Measurements from ENCODE around the gene USE1. TPM values are rescaled to one million over a fixed set of nuclear protein-coding genes. Genes with fewer than 3 reads are reported as not detected.

USE1 gene
- total RNA-seq, 4 donors from 2014 or later = 21.4 to 36.0 (median 27.4) TPM

DNA sequence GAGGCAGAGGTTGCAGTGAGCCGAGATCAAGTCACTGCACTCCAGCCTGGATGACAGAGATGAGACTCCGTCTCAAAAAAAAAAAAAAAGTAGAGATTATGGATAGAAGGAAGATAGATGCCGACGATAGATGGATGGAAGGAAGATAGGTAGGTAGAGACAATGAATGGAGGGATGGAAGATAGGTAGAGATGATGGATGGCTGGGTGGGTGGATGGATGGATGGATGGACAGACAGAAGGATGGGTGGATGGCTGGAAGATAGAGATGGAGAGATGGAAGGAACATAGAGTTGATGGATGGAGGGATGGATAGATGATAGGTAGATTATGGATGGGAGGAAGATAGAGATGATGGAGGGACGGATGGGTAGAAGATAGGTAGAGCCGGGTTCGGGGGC, 18.5 kb upstream of the USE1 start:
- H3K27me3 ChIP-seq = no peaks in the 10 kb centered on the region
- no peak overlapping the region for H3K27ac ChIP-seq
- no peaks in the 10 kb centered on the region for H3K9me3 ChIP-seq
- intact Hi-C loops (cut with DNase I) = no loop called here
- peaks cover 37 to 57% of the 10 kb centered on the region in 2 donors for H3K36me3 ChIP-seq
- TF ChIP-seq, protein P1, sequence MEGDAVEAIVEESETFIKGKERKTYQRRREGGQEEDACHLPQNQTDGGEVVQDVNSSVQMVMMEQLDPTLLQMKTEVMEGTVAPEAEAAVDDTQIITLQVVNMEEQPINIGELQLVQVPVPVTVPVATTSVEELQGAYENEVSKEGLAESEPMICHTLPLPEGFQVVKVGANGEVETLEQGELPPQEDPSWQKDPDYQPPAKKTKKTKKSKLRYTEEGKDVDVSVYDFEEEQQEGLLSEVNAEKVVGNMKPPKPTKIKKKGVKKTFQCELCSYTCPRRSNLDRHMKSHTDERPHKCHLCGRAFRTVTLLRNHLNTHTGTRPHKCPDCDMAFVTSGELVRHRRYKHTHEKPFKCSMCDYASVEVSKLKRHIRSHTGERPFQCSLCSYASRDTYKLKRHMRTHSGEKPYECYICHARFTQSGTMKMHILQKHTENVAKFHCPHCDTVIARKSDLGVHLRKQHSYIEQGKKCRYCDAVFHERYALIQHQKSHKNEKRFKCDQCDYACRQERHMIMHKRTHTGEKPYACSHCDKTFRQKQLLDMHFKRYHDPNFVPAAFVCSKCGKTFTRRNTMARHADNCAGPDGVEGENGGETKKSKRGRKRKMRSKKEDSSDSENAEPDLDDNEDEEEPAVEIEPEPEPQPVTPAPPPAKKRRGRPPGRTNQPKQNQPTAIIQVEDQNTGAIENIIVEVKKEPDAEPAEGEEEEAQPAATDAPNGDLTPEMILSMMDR (IDR thresholded peaks at IDR 0.05) = no peak
- TF ChIP-seq POLR2A (IDR thresholded peaks at IDR 0.05) = no peak
- 95 to 96% methylated on average over 7 of the region's 7 CpGs for WGBS, 2 donors
- no peak overlapping the region for H3K4me3 ChIP-seq (replicated peaks in 1 of 3)
- no peak for DNase-seq
- no peaks in the 10 kb centered on the region for H3K4me1 ChIP-seq

DNA sequence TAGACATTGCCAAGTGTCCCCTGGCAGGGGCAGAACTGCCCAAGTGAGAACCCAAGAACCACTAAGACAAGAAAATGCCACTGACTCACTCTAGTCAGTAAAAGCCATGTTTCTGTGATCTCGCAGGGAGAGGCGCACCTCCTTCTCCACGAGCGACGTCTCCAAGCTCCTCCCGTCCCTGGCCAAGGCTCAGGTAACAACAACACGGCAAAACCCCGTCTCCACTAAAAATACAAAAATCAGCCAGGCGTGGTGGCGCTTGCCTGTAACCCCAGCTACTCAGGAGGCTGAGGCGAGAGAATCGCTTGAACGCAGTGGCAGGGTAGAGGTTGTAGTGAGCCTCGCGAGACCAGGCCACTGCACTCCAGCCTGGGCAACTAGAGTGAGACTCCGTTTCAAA, 17.5 kb upstream of the USE1 start:
- no peak for TF ChIP-seq POLR2A (IDR thresholded peaks at IDR 0.05)
- TF ChIP-seq, protein P1 (IDR thresholded peaks at IDR 0.05) = no peak
- no peaks in the 10 kb centered on the region for H3K9me3 ChIP-seq
- WGBS, 2 donors = 53 to 56% methylated on average over 11 to 16 of the region's 16 CpGs
- H3K4me3 ChIP-seq (replicated peaks in 1 of 3) = no peak overlapping the region
- peaks cover 39 to 56% of the 10 kb centered on the region in 2 donors for H3K36me3 ChIP-seq
- H3K27ac ChIP-seq = no peak overlapping the region
- H3K27me3 ChIP-seq = no peaks in the 10 kb centered on the region
- no peaks in the 10 kb centered on the region for H3K4me1 ChIP-seq
- DNase-seq = peak; percentile 83
- intact Hi-C loops (cut with DNase I) = no loop called here

DNA sequence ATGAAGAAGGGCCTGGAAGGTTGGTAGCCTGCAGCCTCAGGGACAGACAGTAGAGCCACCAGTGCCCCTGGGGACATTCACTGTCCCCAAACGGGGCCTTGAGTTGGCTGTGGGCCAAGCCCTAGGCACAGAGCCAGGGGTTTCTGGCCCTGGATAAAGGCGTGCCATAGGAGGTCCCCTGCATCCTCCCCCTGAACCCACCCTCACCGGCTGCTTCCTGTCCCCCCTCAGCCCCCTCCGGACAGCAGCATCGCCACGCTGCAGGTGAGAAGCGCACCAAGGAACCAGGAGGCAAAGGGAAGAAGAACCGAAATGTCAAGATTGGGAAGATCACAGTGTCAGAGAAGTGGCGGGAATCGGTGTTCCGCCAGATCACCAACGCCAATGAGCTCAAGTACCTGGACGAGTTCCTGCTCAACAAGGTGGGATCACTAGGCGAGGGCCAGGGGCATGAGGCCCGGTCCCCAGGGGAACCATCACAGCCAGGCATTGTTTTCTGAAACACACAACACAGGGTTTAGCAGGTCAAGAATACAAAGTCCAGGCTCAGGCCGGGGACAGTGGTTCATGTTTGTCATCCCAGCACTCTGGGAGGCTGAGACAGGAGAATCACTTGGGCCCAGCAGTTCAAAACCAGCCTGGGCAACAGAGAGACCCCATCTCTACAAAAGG, 14.6 kb upstream of the USE1 start:
- no peak overlapping the region for H3K27ac ChIP-seq
- TF ChIP-seq, protein P1 (IDR thresholded peaks at IDR 0.05) = no peak
- no peak for TF ChIP-seq POLR2A (IDR thresholded peaks at IDR 0.05)
- whole genome bisulfite sequencing, 2 donors = 77 to 80% methylated on average over 16 of the region's 16 CpGs
- peaks cover 25 to 32% of the 10 kb centered on the region in 2 donors for H3K36me3 ChIP-seq
- no peaks in the 10 kb centered on the region for H3K4me1 ChIP-seq
- H3K27me3 ChIP-seq = no peaks in the 10 kb centered on the region
- DNase-seq = no peak
- H3K4me3 ChIP-seq (replicated peaks in 1 of 3) = no peak overlapping the region
- H3K9me3 ChIP-seq = no peaks in the 10 kb centered on the region
- intact Hi-C loops (cut with DNase I) = loop anchor here (5.0 kb wide), 1 partner anchor 82 kb away; the partner anchor contains the start of gene ANKLE1

DNA sequence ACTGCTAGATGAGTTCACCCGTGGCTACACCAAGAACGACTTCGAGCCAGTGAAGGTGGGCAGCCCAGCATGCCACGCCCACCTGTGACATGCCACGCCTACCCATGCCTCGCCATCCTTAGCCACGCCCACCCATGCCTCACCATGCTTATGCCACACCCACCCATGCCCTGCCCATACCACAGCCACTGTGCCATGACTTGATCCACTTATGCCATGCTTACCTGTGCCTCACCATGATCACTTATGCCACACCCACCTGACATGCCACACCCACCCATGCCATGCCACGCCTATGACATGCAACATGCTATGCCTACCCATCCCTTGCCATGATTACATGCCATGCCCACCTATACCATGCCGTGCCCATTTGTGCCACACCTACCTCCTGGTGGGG, 12.9 kb upstream of the USE1 start:
- no peak for DNase-seq
- intact Hi-C loops (cut with DNase I) = loop anchor here (5.0 kb wide), 1 partner anchor 80 kb away; the partner anchor contains the start of gene ANKLE1
- H3K27me3 ChIP-seq = no peaks in the 10 kb centered on the region
- WGBS, 2 donors = 89 to 90% methylated on average over 9 of the region's 9 CpGs
- H3K4me3 ChIP-seq (replicated peaks in 1 of 3) = no peak overlapping the region
- TF ChIP-seq, protein P1 (IDR thresholded peaks at IDR 0.05) = no peak
- no peak for TF ChIP-seq POLR2A (IDR thresholded peaks at IDR 0.05)
- H3K4me1 ChIP-seq = no peaks in the 10 kb centered on the region
- H3K9me3 ChIP-seq = no peaks in the 10 kb centered on the region
- peaks cover 22 to 32% of the 10 kb centered on the region in 2 donors for H3K36me3 ChIP-seq
- no peak overlapping the region for H3K27ac ChIP-seq

DNA sequence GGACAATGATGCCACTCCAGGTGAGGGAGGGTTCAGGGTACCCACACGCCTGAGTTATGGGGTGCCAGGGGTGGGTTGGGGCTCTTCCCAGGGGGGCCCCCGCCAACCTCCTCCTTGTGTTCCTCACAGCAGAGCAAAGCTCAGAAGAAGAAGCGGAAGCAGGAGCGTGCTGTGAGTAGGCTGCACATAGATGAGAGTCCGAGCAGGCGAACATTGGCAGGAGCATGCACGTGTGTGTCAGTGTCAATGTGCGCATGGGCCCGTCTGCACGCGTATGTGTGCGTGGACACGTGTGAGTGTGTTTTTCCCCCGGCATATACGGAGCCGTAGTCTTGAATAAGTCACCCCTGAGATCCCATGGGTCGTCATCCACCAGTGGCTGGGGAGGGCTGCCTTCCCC, 12.4 kb upstream of the USE1 start:
- intact Hi-C loops (cut with DNase I) = loop anchor here (5.0 kb wide), 1 partner anchor 80 kb away; the partner anchor contains the start of gene ANKLE1
- H3K36me3 ChIP-seq = peaks cover 22 to 32% of the 10 kb centered on the region in 2 donors
- no peak for DNase-seq
- H3K4me1 ChIP-seq = no peaks in the 10 kb centered on the region
- H3K4me3 ChIP-seq (replicated peaks in 1 of 3) = no peak overlapping the region
- TF ChIP-seq, protein P1 (IDR thresholded peaks at IDR 0.05) = no peak
- TF ChIP-seq POLR2A (IDR thresholded peaks at IDR 0.05) = no peak
- no peak overlapping the region for H3K27ac ChIP-seq
- H3K9me3 ChIP-seq = no peaks in the 10 kb centered on the region
- no peaks in the 10 kb centered on the region for H3K27me3 ChIP-seq
- WGBS, 2 donors = 94% methylated on average over 17 of the region's 17 CpGs
